VCaP (cell line): Measurements from ENCODE around the gene EFNB1.

ENCODE experiments used
- H3K27ac ChIP-seq: fragments of 450-650 bp; 2 replicates; pipeline ENCODE4 v1.5.1; 2017
- TF ChIP-seq, protein P1 (sequence below): fragments of 450-650 bp; conservative IDR thresholded peaks from 2 replicates; pipeline ENCODE4 v1.5.1; 2017; ENCODE audit warnings: mild to moderate bottlenecking, moderate library complexity

EFNB1 gene

DNA sequence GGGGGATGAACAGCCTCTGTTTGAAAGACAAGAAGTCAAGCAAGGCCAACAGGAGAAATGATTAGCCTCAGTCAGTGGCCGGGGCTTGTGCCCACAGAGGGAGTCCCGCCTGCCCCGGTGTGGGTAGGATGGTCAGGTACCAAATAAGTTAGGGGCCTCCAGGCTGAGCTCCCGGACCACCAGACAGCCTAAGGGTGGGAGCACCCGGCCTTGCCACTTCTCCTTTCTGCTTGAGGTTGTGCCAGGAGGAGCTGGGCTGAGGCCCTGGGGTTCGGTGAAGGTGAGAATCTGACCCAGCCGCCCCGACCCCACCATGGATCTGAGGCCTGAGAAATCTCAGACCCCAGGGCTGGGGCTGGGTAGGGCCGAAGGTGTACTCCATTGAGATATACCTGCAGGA lies 48.8 kb downstream of the EFNB1 start:
- TF ChIP-seq, protein P1, sequence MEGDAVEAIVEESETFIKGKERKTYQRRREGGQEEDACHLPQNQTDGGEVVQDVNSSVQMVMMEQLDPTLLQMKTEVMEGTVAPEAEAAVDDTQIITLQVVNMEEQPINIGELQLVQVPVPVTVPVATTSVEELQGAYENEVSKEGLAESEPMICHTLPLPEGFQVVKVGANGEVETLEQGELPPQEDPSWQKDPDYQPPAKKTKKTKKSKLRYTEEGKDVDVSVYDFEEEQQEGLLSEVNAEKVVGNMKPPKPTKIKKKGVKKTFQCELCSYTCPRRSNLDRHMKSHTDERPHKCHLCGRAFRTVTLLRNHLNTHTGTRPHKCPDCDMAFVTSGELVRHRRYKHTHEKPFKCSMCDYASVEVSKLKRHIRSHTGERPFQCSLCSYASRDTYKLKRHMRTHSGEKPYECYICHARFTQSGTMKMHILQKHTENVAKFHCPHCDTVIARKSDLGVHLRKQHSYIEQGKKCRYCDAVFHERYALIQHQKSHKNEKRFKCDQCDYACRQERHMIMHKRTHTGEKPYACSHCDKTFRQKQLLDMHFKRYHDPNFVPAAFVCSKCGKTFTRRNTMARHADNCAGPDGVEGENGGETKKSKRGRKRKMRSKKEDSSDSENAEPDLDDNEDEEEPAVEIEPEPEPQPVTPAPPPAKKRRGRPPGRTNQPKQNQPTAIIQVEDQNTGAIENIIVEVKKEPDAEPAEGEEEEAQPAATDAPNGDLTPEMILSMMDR: no peak
- H3K27ac ChIP-seq: no peak overlapping the region

DNA sequence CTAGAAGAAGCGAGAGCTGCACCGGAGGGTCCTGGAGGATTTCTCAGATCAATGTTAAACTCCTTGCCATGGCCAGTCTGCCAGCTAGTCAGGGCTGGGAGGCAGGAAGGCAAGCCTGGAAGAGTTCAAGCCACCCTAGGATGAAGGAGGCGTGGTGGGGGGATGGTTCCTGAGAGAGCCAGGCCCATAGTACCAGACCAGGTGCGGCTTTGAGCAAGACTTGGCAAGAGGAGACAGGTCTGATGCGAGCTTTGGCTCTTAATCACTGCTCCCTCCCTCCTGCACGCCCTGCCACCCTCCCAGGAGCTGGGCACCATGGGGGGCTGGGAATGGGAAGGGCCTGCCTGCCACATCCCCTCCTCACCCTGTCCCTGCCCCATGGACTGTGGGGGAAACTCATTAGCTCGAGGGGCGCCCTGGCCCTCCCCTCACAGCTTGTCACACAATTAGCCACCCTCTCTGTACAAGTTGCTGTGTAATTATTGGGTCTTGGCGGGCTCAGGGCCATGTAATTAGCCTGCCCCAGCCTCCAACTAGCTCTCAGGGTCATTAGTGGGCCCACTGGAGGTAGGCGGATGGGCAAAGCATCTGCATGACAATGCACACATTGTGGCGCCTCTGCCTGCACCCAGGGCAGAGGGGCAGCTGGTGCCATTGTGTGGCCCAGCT lies 50.3 kb downstream of the EFNB1 start:
- H3K27ac ChIP-seq: no peak overlapping the region
- TF ChIP-seq, protein P1: no peak

DNA sequence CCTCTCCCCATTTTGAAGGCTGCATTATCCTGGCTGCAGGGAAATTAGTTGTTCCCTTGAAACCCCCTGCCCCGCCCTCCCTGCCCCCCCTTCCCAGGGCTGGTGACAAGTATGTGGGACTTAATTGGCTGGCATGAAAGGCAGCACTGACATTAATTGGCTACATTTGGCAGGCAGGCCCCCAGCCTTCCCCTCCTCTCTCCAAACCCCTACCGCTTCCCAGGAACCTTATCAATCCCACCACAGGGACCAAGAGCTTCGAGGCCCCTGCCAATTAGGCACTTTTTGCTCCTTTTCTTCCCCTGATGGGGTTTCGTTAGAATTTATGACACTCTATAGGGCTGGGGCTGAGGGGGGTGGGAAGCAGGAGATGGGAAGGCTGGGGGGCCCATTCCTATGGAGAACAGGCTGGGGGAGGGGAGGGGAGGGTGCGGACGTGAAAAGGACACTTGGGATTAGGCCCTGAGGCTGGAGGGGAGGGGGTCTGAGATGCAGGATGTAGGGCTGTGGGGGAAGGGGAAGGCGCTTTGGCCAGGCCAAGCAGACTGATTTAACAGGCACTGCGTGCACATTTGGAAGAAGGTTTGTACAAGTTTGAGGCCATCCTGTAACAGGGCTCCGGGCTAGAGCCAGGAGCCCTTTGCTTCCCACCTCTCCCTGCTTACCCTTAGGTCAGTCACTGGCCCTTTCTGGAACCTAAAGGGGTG lies 52.2 kb downstream of the EFNB1 start:
- TF ChIP-seq, protein P1: no peak
- H3K27ac ChIP-seq: no peak overlapping the region

DNA sequence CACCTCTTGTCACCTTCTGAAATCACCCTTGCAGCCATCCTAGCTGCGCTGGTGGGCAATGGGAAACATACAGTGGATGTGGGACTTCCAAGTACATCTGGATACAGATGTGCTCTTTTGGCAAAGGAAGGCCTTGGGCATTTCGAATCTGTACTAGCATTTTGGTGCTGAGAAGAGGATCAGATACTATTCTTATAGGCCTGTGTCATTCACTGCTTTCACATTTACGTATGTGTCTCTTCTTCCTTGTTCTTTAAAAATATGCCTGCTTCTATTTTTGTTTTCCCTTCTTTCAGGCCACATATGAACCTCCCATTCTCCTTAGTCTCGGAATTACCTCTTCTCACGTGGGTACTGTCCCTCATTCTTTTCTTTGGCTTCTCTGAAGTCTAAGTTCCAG lies 53.1 kb downstream of the EFNB1 start:
- H3K27ac ChIP-seq: no peak overlapping the region
- TF ChIP-seq, protein P1: no peak

DNA sequence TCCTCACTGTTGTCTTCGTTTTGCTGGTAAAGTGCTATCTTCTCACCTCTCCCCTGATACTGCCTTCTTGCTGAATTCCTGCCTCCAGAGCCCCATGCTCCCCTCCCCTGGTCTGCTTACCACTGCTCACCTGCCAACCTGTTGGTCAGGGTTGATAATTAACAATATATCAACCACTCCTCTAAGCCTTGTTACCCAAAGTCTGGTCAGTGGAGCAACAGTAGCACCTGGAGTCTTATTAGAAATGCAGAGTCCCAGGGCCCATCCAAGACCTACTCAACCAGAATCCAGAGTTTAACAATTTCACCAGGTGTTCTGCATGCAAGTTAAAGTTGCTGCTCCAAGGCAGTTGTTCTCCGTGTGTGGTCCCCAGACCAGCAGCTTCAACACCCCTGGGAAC lies 55.0 kb downstream of the EFNB1 start:
- no peak overlapping the region for H3K27ac ChIP-seq
- TF ChIP-seq, protein P1: no peak

DNA sequence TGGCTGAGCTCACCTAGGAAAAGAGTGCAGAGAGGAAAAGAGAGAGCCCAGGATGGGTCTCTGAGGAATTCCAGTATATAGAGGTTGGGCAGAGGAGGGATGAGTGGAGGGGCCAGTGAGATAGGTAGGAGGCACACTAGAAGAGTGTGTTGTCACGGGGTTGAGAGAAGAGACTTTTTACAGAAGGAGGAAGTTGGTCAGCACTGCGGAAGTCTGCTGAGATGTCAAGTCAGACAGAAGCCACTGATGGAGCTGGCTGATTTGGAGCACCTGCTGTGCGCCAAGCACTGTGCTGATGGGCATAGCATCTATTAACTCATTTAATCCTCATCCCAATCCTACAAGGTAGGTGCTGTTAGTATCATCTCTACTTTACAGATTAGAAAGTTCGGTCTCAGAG lies 60.4 kb downstream of the EFNB1 start:
- TF ChIP-seq, protein P1: no peak
- no peak overlapping the region for H3K27ac ChIP-seq
